ENCODE data around the gene BCL11A.

BCL11A gene

GRCh38 chr2:60406192-60406591, 147.3 kb downstream of the BCL11A start:
- no peak for DNase-seq (ENCODE audit: low read depth)

- no peak for DNase-seq (ENCODE audit: low read depth)
Observed at GRCh38 chr2:60405271-60405919, 148.1 kb downstream of the BCL11A start.
